Stimulated activated naive CD4-positive, alpha-beta T cell (primary cell): ENCODE measurements around the gene PTGER4.
"Not testable (repeated sequence)": the region's sequence is repeated elsewhere in the genome, so short reads cannot be mapped to it uniquely, and the experiment has no call there.

Experiments used
- DNase-seq, 6 experiments: peaks; one replicate each; lab custom pipeline; 2025; lab: John Stamatoyannopoulos, UW

PTGER4 gene

GRCh38 chr5:40689438-40689837 lies 9.7 kb downstream of the PTGER4 start:
- no peak for DNase-seq

GRCh38 chr5:40690267-40690666 lies 10.6 kb downstream of the PTGER4 start:
- no peak for DNase-seq

- DNase-seq, result no peak
Measured at GRCh38 chr5:40691894-40692293, 12.2 kb downstream of the PTGER4 start.

- DNase-seq, result no peak
Measured at GRCh38 chr5:40694433-40694832, 14.7 kb downstream of the PTGER4 start.

- DNase-seq, result no peak
Measured at GRCh38 chr5:40700116-40700782, 20.5 kb downstream of the PTGER4 start.

- not testable (repeated sequence) for DNase-seq
Measured at GRCh38 chr5:40702027-40702426, 22.3 kb downstream of the PTGER4 start.

GRCh38 chr5:40705484-40705883 lies 25.8 kb downstream of the PTGER4 start:
- DNase-seq, result not testable (repeated sequence)

- not testable (repeated sequence) for DNase-seq
Measured at GRCh38 chr5:40710575-40710974, 30.9 kb downstream of the PTGER4 start.

GRCh38 chr5:40714001-40714400 lies 34.3 kb downstream of the PTGER4 start:
- no peak for DNase-seq

- no peak for DNase-seq
Measured at GRCh38 chr5:40716000-40716399, 36.3 kb downstream of the PTGER4 start.

GRCh38 chr5:40716590-40716989 lies 36.9 kb downstream of the PTGER4 start:
- DNase-seq, result no peak

GRCh38 chr5:40717281-40717680 lies 37.6 kb downstream of the PTGER4 start:
- no peak for DNase-seq

- no peak for DNase-seq
Measured at GRCh38 chr5:40720069-40720468, 40.4 kb downstream of the PTGER4 start.

- not testable (repeated sequence) for DNase-seq
Measured at GRCh38 chr5:40722497-40722911, 42.8 kb downstream of the PTGER4 start.

- DNase-seq, result no peak
Measured at GRCh38 chr5:40733434-40733833, 53.7 kb downstream of the PTGER4 start.

GRCh38 chr5:40733879-40734563 lies 54.3 kb downstream of the PTGER4 start:
- DNase-seq, result no peak

GRCh38 chr5:40734986-40735385 lies 55.3 kb downstream of the PTGER4 start:
- no peak for DNase-seq

- DNase-seq, result no peak
Measured at GRCh38 chr5:40735609-40736008, 55.9 kb downstream of the PTGER4 start.

GRCh38 chr5:40736103-40736875 lies 56.6 kb downstream of the PTGER4 start:
- peak in 3 of 6 experiments; percentile 22 to 57 (median 54) for DNase-seq

- no peak for DNase-seq
Measured at GRCh38 chr5:40738502-40738901, 58.8 kb downstream of the PTGER4 start.
